ENCODE measurements around the gene CBLB.
A peak's percentile ranks its signal among the peaks of the same experiment; 100 is the strongest.

CBLB gene

DNA sequence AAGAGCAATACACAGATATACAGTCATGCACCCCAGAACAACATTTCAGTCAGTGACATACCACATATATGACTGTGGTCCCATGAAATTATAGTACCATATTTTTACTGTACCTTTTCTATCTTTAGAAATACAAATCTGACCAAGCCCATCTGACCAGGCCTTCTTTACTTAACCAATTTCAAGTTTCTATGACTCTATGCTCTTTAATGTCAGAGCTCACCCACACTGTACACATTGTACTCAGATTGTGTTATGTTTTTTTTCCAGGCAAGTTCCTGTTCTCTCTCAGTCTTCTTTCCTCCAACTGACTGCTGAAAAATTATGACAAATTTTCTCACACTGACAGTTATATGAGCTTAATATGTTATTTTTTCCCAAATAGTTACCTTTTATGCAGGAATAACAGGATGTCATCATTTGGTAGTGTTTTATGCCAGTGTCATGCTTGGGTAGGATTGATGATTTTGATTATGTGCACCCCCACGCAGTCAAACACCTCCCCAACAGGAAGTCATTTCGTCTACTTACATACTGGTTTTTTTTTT is 8.0 kb upstream of the CBLB start:
- Histone ChIP-seq H3K4me1 (ENCODE audit: control insufficient read depth, insufficient read depth, low read length, unreplicated experiment) (no peaks in the 10 kb centered on the region), H2AFZ (ENCODE audit: low read length, unreplicated experiment) (no peak overlapping the region), H3K27ac (ENCODE audit: low read depth, low read length) (no peak overlapping the region), H3K79me2 (ENCODE audit: control insufficient read depth, insufficient read depth, low read length, unreplicated experiment) (no peaks in the 10 kb centered on the region), H3K27me3 (ENCODE audit: insufficient read depth, low read length) (no peaks in the 10 kb centered on the region), H3K36me3 (ENCODE audit: insufficient read depth, low read length) (no peaks in the 10 kb centered on the region), H3K4me3 (ENCODE audit: low read depth, low read length) (no peak overlapping the region)

DNA sequence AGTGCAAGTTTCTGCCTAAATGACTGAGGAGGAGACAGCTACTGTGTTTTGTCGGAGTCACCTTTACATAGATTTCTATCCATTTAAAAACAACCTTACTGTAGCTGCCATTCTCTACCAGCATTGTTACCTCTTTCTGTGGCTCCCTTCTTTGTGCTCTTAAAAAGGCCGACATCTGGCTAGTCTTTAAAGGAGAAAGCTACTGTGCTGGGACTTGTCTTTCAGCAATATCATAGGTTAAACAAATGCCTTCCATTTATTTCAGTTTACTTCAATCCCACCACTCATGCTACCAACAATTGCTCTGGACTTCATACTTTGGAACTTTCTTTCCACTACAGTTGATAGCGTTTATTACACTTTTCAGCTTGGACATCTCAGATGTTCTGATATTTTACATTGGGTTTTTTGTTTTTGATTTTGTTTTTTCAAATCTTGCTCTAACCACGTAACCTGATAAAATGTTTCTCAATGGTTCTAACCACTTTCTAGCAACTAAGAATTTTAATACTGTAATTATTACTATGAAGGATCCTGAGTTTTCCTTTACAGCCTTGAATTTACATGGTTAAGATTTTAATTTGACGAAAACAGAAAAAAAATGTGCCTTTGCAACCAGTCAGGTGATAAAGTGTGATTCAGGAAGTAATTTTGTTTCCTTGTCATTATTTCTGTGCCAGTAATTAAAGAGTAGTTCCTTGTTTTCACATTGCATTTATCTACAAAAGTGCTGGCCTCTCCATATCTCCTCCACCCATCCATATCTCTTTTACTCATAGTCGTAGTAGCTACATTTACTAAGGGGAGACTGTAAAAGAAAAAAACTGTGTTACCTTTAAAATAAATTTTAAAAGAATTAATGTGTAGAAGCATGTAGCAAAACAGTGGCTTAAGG is 1.3 kb upstream of the CBLB start:
- H2AFZ ChIP-seq (ENCODE audit: low read length, unreplicated experiment) = peak overlapping the region; percentile 16
- peaks cover 33% of the 10 kb centered on the region for H3K79me2 ChIP-seq (ENCODE audit: control insufficient read depth, insufficient read depth, low read length, unreplicated experiment)
- H3K27me3 ChIP-seq (ENCODE audit: insufficient read depth, low read length) = no peaks in the 10 kb centered on the region
- peak overlapping the region; percentile 93 for H3K4me3 ChIP-seq (ENCODE audit: low read depth, low read length)
- peaks cover 4% of the 10 kb centered on the region; the same call in 1 of the 2 replicates for H3K36me3 ChIP-seq (ENCODE audit: insufficient read depth, low read length)
- H3K27ac ChIP-seq (ENCODE audit: low read depth, low read length) = peak overlapping the region; percentile 89
- H3K4me1 ChIP-seq (ENCODE audit: control insufficient read depth, insufficient read depth, low read length, unreplicated experiment) = peaks cover 24% of the 10 kb centered on the region

DNA sequence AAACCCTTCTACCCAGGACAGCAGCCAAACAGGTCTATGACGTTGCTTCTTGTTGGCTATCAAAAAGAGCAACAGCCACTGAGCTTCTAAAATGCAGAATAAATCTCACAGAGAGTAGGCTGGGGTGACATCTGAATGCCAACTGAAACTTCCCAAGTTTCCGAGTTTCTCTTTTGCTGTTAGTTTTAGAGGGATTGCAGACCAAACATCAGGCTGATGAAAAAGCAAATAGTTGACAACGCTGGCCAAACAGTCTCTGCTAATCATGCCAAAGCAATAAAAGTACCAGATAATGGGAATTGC is 670 bp upstream of the CBLB start:
- no peaks in the 10 kb centered on the region for H3K27me3 ChIP-seq (ENCODE audit: insufficient read depth, low read length)
- H3K4me3 ChIP-seq (ENCODE audit: low read depth, low read length) = peak overlapping the region; percentile 93
- H3K4me1 ChIP-seq (ENCODE audit: control insufficient read depth, insufficient read depth, low read length, unreplicated experiment) = peaks cover 30% of the 10 kb centered on the region
- peak overlapping the region; percentile 16 for H2AFZ ChIP-seq (ENCODE audit: low read length, unreplicated experiment)
- peak overlapping the region; percentile 89 for H3K27ac ChIP-seq (ENCODE audit: low read depth, low read length)
- peaks cover 38% of the 10 kb centered on the region for H3K79me2 ChIP-seq (ENCODE audit: control insufficient read depth, insufficient read depth, low read length, unreplicated experiment)
- H3K36me3 ChIP-seq (ENCODE audit: insufficient read depth, low read length) = peaks cover 6% of the 10 kb centered on the region

DNA sequence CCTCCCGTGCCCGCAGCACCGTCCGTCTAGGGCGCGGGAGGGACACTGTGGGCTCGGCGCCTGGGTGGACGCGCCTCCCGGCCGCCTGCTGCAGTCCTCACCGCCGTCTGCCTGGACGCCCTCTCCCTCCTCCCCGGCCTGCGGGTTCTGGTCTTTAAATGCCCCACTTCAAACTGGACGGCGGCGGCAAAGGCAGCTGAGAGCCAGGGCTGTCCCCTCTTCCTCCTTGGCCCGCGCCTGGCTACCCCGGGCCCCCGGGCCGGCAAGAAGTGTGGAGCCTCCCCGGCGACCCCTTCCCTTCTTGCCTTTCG is 426 bp downstream of the CBLB start:
- Histone ChIP-seq H3K27ac (ENCODE audit: low read depth, low read length) (peak overlapping the region; percentile 89), H3K36me3 (ENCODE audit: insufficient read depth, low read length) (peaks cover 15% of the 10 kb centered on the region), H3K79me2 (ENCODE audit: control insufficient read depth, insufficient read depth, low read length, unreplicated experiment) (peaks cover 48% of the 10 kb centered on the region), H3K27me3 (ENCODE audit: insufficient read depth, low read length) (no peaks in the 10 kb centered on the region), H2AFZ (ENCODE audit: low read length, unreplicated experiment) (peak overlapping the region; percentile 55), H3K4me3 (ENCODE audit: low read depth, low read length) (peak overlapping the region; percentile 93), H3K4me1 (ENCODE audit: control insufficient read depth, insufficient read depth, low read length, unreplicated experiment) (peaks cover 37% of the 10 kb centered on the region)

DNA sequence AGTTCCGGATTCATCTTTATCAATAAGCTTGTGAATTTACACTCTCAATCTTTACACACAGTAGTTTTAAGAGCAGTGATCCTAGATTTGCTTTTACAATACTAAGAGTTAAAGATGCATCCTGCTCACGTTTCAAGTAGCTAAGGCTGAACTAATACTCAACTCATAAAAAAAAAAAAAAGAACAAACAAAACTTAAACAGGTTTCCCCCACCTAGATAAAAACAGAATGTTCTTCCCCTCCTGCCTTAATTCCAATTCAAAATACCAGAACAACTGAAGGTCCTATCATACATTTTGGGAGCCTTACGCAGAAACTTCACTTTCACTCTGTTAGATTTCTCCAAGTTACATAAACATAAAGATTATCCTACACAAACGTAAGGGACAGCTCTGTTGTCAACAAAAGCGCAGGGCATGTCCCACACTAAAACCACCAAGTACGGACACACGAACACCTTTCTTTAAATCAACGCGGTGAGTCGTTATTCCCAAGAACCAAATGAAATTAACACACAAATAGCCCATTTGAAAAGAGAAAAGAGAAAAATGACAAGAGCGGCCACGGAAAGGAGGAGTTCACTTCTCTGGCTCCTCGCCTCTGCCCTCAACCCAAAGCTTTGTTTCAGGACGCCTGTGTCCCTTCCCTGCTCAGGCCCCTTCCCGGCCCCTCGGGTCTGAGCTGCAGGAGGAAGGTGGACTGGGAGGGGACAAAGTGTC is 941 bp downstream of the CBLB start:
- Histone ChIP-seq H3K79me2 (ENCODE audit: control insufficient read depth, insufficient read depth, low read length, unreplicated experiment) (peaks cover 53% of the 10 kb centered on the region), H3K27ac (ENCODE audit: low read depth, low read length) (peak overlapping the region; percentile 89)

DNA sequence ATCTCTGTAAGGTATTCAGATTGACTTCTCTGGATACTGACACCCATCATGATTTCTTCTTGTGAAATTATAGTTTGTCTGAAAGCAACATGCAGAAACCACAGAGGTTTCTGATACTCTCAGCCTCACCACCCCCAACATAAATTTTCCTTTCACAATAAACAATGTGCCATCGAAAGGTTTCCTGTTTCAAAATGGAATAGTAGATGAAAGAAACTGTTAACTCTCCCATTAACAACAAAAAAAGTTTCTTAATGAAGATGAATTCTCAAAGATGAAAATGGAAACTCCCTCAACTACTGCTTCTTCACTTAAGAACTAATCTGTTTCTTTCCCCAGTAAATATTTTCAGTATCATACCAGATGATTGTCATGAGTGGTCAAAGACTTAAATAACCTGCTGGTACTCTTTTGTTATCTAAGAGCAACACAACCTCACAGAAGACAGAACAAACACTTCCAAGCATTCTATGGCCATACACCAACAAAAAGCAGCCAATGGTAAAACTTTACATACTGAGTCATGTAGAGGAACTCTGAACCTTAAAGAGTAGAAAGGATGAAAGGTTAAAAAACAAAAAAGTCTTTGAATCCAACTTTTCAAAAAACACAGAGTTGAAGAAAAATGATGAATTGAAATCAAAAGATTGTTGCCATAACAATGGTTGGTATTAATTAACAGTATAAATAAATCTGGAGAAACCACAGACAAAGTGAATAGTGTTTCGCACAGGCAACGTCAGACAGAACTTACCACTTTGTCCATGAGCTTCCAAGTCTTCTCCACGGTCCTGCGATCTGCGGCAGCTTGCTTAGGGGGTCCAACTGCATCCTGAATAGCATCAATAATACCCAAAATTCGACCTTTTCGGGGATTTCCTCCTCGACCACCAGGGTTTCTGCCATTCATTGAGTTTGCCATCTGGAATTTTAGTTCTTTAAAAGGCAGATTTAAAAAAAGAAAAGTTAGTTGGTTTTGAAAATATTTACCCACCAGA is 1.9 kb downstream of the CBLB start:
- H3K4me1 ChIP-seq (ENCODE audit: control insufficient read depth, insufficient read depth, low read length, unreplicated experiment) = peaks cover 37% of the 10 kb centered on the region
- peak overlapping the region; percentile 19 for H2AFZ ChIP-seq (ENCODE audit: low read length, unreplicated experiment)
- peaks cover 27% of the 10 kb centered on the region for H3K36me3 ChIP-seq (ENCODE audit: insufficient read depth, low read length)
- H3K4me3 ChIP-seq (ENCODE audit: low read depth, low read length) = peak overlapping the region; percentile 93
- peaks cover 62% of the 10 kb centered on the region for H3K79me2 ChIP-seq (ENCODE audit: control insufficient read depth, insufficient read depth, low read length, unreplicated experiment)
- H3K27ac ChIP-seq (ENCODE audit: low read depth, low read length) = peak overlapping the region; percentile 89
- no peaks in the 10 kb centered on the region for H3K27me3 ChIP-seq (ENCODE audit: insufficient read depth, low read length)

More for the DNA sequence above, 941 bp downstream of the CBLB start:
- peaks cover 19% of the 10 kb centered on the region for H3K36me3 ChIP-seq (ENCODE audit: insufficient read depth, low read length)
- peak overlapping the region; percentile 93 for H3K4me3 ChIP-seq (ENCODE audit: low read depth, low read length)
- peaks cover 37% of the 10 kb centered on the region for H3K4me1 ChIP-seq (ENCODE audit: control insufficient read depth, insufficient read depth, low read length, unreplicated experiment)
- peak overlapping the region; percentile 19 for H2AFZ ChIP-seq (ENCODE audit: low read length, unreplicated experiment)
- H3K27me3 ChIP-seq (ENCODE audit: insufficient read depth, low read length) = no peaks in the 10 kb centered on the region

DNA sequence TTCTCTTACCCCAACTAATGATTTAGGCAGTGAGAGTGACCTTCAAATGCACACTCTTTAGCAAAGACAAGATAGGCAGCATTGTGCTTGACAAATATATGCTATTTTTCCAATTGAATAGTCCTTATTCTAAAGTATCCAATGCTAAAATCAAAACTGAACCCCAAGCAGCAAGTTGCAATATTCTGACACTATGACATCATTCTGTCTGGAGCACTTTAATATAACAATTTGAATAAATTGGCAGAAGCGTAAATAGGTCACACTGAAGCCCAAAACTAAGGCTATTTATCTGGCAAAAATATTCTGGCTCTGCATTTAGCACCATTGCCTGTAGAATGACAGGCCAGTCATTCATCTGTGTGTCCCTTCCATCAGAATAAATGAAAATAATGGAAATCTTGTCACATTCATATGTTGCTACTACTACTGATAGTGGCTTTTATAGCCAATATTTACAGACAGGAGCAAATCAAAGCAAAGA is 2.9 kb downstream of the CBLB start:
- H3K4me3 ChIP-seq (ENCODE audit: low read depth, low read length) = peak overlapping the region; percentile 93
- H3K27me3 ChIP-seq (ENCODE audit: insufficient read depth, low read length) = no peaks in the 10 kb centered on the region
- peaks cover 37% of the 10 kb centered on the region for H3K4me1 ChIP-seq (ENCODE audit: control insufficient read depth, insufficient read depth, low read length, unreplicated experiment)
- peaks cover 69% of the 10 kb centered on the region for H3K79me2 ChIP-seq (ENCODE audit: control insufficient read depth, insufficient read depth, low read length, unreplicated experiment)
- H3K36me3 ChIP-seq (ENCODE audit: insufficient read depth, low read length) = peaks cover 33% of the 10 kb centered on the region
- peak overlapping the region; percentile 89 for H3K27ac ChIP-seq (ENCODE audit: low read depth, low read length)
- no peak overlapping the region for H2AFZ ChIP-seq (ENCODE audit: low read length, unreplicated experiment)

DNA sequence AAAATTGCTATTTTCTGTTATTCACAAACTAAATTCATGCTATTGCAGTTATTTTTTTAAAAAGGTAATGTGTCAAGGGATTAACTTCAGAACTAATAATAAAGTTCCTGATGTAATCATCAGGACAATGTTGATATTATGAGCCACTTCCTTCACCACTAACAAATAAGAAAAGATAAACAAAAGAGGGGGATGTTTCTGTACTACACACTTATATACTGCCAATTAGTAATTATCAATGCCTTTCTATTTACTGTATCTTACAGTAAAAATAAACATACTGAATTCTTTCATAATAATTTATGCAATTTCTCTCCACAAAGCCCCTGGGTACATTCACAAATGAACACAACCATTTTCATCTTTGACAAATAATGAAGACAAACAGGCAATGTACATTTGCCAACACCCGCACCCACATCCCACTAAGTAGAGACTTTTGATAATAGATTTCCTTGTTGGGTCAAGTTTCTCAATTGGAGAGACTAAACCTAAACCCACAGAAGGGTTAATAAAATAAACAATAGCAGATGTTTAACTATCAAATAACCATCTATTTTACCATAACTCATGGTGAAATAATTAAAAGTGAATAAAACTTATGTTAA is 3.7 kb downstream of the CBLB start:
- Histone ChIP-seq H3K36me3 (ENCODE audit: insufficient read depth, low read length) (peaks cover 38% of the 10 kb centered on the region), H3K27me3 (ENCODE audit: insufficient read depth, low read length) (no peaks in the 10 kb centered on the region), H3K4me3 (ENCODE audit: low read depth, low read length) (peak overlapping the region; percentile 93), H2AFZ (ENCODE audit: low read length, unreplicated experiment) (no peak overlapping the region), H3K27ac (ENCODE audit: low read depth, low read length) (peak overlapping the region; percentile 89), H3K79me2 (ENCODE audit: control insufficient read depth, insufficient read depth, low read length, unreplicated experiment) (peaks cover 74% of the 10 kb centered on the region), H3K4me1 (ENCODE audit: control insufficient read depth, insufficient read depth, low read length, unreplicated experiment) (peaks cover 34% of the 10 kb centered on the region)

DNA sequence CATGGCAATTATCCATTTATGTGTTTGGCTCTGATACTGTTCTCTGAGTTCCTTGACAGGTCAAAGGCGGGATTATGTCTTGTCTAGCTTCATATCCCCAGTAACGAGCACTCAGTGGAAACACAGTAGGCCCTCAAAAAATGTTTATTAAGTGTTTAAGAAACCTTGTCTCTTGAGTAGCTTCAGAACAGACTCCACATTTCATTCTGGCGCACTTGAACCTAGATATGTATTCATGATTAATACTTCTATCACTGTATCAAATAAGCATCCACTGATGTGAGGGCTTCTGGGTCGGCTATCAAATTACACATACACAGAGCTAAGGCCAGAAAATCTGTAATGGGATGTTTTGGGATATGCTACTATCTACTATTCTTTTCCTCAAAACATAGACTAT is 4.6 kb downstream of the CBLB start:
- peak overlapping the region; percentile 93; the same call in 1 of the 2 replicates for H3K4me3 ChIP-seq (ENCODE audit: low read depth, low read length)
- H3K36me3 ChIP-seq (ENCODE audit: insufficient read depth, low read length) = peaks cover 41% of the 10 kb centered on the region
- H3K27ac ChIP-seq (ENCODE audit: low read depth, low read length) = no peak overlapping the region
- H3K27me3 ChIP-seq (ENCODE audit: insufficient read depth, low read length) = no peaks in the 10 kb centered on the region
- peaks cover 76% of the 10 kb centered on the region for H3K79me2 ChIP-seq (ENCODE audit: control insufficient read depth, insufficient read depth, low read length, unreplicated experiment)
- H3K4me1 ChIP-seq (ENCODE audit: control insufficient read depth, insufficient read depth, low read length, unreplicated experiment) = peaks cover 29% of the 10 kb centered on the region
- no peak overlapping the region for H2AFZ ChIP-seq (ENCODE audit: low read length, unreplicated experiment)
